Measurements from ENCODE around the gene KLHL29. TPM values are rescaled to one million over a fixed set of nuclear protein-coding genes. Genes with fewer than 3 reads are reported as not detected.

KLHL29 gene
- total RNA-seq, 3 donors from 2014 or later (not counting 1 experiment from before 2014, with no cell fraction given), result 0.24 to 0.43 (median 0.33) TPM

DNA sequence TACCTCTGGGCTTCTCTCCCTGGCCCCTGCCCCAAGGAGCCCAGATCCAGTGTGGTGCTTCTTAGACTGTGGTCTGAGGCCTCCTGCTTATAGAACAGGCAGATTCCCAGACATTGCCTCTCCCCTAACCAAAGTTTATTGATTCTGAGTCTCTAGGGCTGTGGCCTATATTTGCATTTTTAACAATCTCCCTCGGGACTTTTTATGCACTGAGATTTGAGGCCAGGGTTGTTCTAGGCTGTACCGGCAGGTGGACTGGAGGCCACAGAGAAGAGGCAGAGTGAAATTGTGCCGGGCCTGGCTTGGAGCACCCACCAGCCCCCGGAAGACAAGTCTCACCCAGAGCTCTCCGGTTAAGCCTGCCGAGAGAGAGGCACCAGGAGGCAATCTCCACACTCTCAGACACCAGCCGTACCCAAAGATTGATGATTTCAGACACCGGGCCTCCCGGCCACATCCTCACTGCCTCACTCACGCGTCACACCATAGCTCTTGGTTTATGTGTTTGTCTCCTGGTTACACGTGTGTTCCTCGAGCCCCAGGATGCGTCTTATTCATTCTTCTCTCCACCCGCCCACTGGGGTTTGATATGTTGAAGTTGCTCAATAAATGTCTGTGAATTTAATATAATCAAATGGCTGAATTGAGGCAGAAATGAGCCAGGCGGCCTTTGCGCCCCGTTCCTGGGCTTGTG lies 203.7 kb downstream of the KLHL29 start:
- Mint-ChIP-seq H3K27me3 (ENCODE audit: low read depth in 2 of 2) (peaks cover 0 to 10% of the 10 kb centered on the region in 2 donors), H3K4me3 (no peak overlapping the region), H3K27ac (no peak overlapping the region), H3K4me1 (no peaks in the 10 kb centered on the region), H3K9me3 (no peaks in the 10 kb centered on the region), H3K36me3 (no peaks in the 10 kb centered on the region)
- Histone ChIP-seq H3K9me3 (ENCODE audit: control insufficient read depth, insufficient read depth, low read length) (no peaks in the 10 kb centered on the region), H3K4me1 (ENCODE audit: control insufficient read depth, insufficient read depth, low read length) (no peaks in the 10 kb centered on the region), H3K36me3 (ENCODE audit: control insufficient read depth, insufficient read depth, low read length) (no peaks in the 10 kb centered on the region), H3K4me3 (ENCODE audit: low read length) (no peak overlapping the region), H3K27ac (ENCODE audit: low read length) (no peak overlapping the region), H3K27me3 (ENCODE audit: control insufficient read depth, insufficient read depth, low read length) (no peaks in the 10 kb centered on the region)
- DNase-seq (no peak), ATAC-seq (no peak)
- WGBS (ENCODE audit: insufficient coverage), result 87% methylated on average over 18 of the region's 18 CpGs
- intact Hi-C loops (cut with micrococcal nuclease), result no loop called here
- no peak for TF ChIP-seq CTCF (IDR thresholded peaks at IDR 0.05)

GRCh38 chr2:23589220-23589647 lies 204.3 kb downstream of the KLHL29 start:
- no peak for DNase-seq
- Mint-ChIP-seq H3K27me3 (ENCODE audit: low read depth in 2 of 2) (peaks cover 0 to 10% of the 10 kb centered on the region in 2 donors), H3K27ac (no peak overlapping the region), H3K36me3 (no peaks in the 10 kb centered on the region), H3K4me1 (no peaks in the 10 kb centered on the region), H3K4me3 (no peak overlapping the region), H3K9me3 (no peaks in the 10 kb centered on the region)
- Histone ChIP-seq H3K9me3 (ENCODE audit: control insufficient read depth, insufficient read depth, low read length) (no peaks in the 10 kb centered on the region), H3K27me3 (ENCODE audit: control insufficient read depth, insufficient read depth, low read length) (no peaks in the 10 kb centered on the region), H3K36me3 (ENCODE audit: control insufficient read depth, insufficient read depth, low read length) (no peaks in the 10 kb centered on the region), H3K4me1 (ENCODE audit: control insufficient read depth, insufficient read depth, low read length) (no peaks in the 10 kb centered on the region), H3K27ac (ENCODE audit: low read length) (no peak overlapping the region), H3K4me3 (ENCODE audit: low read length) (no peak overlapping the region)
- no peak for TF ChIP-seq CTCF (IDR thresholded peaks at IDR 0.05)
- intact Hi-C loops (cut with micrococcal nuclease), result no loop called here
- ATAC-seq, result no peak
- WGBS (ENCODE audit: insufficient coverage), result 93% methylated on average over 9 of the region's 9 CpGs

- Mint-ChIP-seq H3K27ac (no peak overlapping the region), H3K9me3 (no peaks in the 10 kb centered on the region), H3K4me1 (no peaks in the 10 kb centered on the region), H3K36me3 (no peaks in the 10 kb centered on the region), H3K4me3 (no peak overlapping the region), H3K27me3 (ENCODE audit: low read depth in 2 of 2) (peaks cover 0 to 10% of the 10 kb centered on the region in 2 donors)
- ATAC-seq (no peak), DNase-seq (no peak)
- no peaks in the 10 kb centered on the region for H3K27me3 ChIP-seq (ENCODE audit: control insufficient read depth, insufficient read depth, low read length)
- no peaks in the 10 kb centered on the region for H3K4me1 ChIP-seq (ENCODE audit: control insufficient read depth, insufficient read depth, low read length)
- no peak for TF ChIP-seq CTCF (IDR thresholded peaks at IDR 0.05)
- 77% methylated on average over 2 of the region's 2 CpGs for WGBS (ENCODE audit: insufficient coverage)
- no peak overlapping the region for H3K4me3 ChIP-seq (ENCODE audit: low read length)
- H3K27ac ChIP-seq (ENCODE audit: low read length), result no peak overlapping the region
- no peaks in the 10 kb centered on the region for H3K9me3 ChIP-seq (ENCODE audit: control insufficient read depth, insufficient read depth, low read length)
- intact Hi-C loops (cut with micrococcal nuclease), result no loop called here
- no peaks in the 10 kb centered on the region for H3K36me3 ChIP-seq (ENCODE audit: control insufficient read depth, insufficient read depth, low read length)
Measured at GRCh38 chr2:23589739-23590138, 204.8 kb downstream of the KLHL29 start.
